Activated naive CD4-positive, alpha-beta T cell treated with anti-CD3 and anti-CD28 coated beads, Interleukin-2, amount 50 U/mL, for 16 hours (primary cell): ENCODE data around the gene DLG1.
"Not testable (repeated sequence)": the region's sequence is repeated elsewhere in the genome, so short reads cannot be mapped to it uniquely, and the experiment has no call there.

Source experiments
- DNase-seq: peaks from one replicate; pipeline ENCODE4 v3.0.0-alpha.2; 2020

Gene DLG1

DNA sequence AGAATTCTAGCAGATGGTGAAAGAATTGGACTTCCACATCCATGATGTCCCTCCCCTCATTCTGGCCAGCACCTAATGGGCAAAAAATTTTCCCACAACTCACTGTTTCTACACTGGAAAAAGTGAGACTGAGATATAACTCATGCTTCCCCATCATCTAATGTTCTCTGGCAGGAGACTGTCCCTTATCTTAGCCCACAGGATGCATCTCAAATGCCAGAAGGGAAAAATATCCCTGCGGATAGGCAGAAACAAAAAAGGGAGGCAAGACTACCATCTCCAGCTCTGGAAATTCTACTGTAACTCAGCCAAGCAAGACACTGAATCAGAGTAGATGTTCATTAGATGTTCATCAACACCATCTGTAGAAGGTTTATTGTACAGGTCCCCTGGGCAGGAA lies 58.6 kb downstream of the DLG1 start:
- no peak for DNase-seq

DNA sequence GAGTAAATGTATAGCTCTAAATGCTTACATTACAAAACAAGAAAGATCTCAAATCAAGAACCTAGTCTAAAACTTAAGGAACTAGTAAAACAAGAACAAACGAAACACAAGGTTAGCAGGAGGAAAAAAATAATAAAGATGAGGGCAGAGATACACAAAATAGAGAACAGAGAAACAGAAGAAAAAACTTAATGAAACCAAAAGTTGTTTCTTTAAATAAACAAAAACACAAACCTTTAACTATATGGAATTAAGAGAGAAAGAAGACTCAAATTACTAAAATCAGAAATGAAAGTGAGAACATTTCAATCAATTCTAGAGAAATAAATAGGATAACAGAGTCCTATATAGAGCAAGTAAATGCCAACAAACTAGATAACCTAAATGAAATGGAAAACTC lies 59.6 kb downstream of the DLG1 start:
- DNase-seq: no peak

GRCh38 chr3:197237897-197238296 lies 60.5 kb downstream of the DLG1 start:
- no peak for DNase-seq

- DNase-seq: no peak
Observed at GRCh38 chr3:197236362-197236761, 62.0 kb downstream of the DLG1 start.

- no peak for DNase-seq
Observed at GRCh38 chr3:197234947-197235914, 63.2 kb downstream of the DLG1 start.

DNA sequence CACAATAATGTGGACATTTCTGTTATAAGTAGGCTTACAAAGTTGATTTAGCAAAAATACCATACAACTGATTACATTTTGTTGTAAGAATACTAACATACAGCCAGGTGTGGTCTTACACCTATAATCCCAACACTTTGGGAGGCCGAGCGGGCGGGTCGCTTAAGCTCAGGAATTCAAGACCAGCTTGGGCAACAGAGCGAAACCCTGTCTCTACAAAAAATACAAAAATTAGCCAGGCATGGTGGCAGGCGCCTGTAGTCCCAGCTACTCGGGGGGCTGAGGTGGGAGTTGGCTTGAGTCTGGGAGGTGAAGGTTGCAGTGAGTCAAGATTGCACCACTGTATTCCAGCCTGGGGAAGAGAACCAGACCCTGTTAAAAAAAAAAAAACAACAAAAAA lies 67.1 kb downstream of the DLG1 start:
- no peak for DNase-seq

- DNase-seq: no peak
Observed at GRCh38 chr3:197229836-197230235, 68.6 kb downstream of the DLG1 start.

DNA sequence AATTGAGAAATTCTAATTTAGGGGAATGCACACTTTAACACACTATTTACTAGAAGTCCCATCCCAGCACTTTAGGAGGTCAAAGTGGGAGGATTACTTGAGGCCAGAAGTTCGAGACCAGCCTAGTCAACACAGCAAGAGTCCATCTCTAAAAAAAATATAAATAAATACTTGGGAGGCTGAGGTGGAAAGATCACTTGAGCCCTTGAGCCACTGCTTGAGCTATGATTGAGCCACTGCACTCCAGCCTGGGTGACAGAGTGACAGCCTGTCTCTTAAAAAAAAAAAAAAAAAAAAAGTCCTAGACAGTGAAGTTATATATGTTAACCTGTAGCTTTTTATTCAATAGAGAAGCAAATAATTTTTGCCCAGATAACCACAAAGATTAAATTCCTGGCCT lies 69.2 kb downstream of the DLG1 start:
- DNase-seq: no peak

DNA sequence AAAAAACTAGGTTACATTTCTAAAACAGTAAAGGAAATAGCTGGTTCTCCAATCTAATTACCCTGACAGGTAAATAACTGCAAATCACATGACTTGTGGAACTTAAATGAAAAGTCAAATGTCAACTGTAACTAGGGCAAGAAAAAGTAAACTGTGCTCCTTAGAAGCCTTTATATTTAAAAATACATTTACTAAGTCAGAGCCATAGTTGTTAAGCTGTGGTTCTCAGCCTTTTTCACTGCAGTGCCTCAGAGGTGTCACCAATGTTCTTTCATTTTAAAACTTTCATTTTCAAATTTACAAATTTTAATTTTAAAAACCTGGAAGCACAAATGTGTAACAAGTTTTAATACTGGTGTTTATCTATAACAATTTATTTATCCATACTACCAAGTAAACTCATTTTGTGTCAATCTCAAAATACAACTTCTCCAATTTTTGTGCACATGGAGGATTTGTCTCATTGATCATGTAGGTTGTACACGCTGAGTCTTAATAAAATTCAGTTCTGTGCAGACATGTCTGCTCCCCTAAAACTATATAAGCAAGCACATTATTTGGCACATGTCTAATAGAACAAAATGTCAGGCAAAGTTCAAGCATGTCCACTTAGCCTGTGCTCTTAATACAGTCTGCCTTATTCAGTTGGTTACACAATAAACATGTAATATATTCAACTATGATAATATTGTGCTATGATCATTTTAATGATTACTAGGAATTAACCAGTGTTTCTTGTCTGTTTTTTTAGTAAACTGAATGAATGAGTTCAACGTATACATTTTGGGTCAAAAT lies 70.4 kb downstream of the DLG1 start:
- no peak for DNase-seq

DNA sequence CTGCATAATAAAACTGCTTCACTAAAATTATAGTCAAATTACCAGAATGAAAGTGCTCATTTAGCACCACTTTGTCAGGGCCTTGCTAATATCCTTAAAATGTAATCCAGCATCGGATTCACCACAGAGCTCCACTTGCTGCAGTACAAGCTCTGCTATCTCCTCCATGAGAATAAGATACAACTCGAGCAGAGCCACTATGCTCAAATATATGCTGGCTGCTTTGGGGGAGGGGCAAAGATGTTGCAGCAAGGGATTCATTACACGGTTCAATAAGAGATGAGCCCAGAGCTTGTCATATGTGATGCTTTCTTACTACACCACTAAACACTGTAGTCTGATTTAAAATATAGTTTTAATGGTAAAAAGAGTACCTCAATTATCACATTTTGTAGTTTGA lies 72.2 kb downstream of the DLG1 start:
- DNase-seq: no peak

- DNase-seq: no peak
Observed at GRCh38 chr3:197225579-197225978, 72.8 kb downstream of the DLG1 start.

- DNase-seq: no peak
Observed at GRCh38 chr3:197224034-197224444, 74.4 kb downstream of the DLG1 start.

- DNase-seq: no peak
Observed at GRCh38 chr3:197222937-197223370, 75.5 kb downstream of the DLG1 start.

DNA sequence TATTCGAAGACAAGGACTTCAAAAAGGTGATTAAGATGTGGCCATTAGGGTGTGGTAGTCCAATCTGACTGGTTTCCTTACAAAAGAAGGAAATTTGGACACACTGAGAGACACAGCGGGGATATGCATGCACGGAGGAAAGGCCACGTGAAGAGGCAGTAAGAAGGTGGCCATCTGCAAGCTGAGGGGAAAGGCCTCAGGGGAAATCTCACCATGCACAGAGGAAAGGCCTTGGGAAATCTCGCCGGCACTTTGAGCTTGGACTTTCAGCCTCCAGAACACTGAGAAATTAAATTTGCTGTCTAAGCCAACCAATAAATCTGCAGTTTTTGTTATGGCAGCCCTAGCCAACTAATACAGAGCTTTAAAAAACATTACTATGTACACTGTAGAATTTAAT lies 78.8 kb downstream of the DLG1 start:
- DNase-seq: no peak

GRCh38 chr3:197218210-197218609 lies 80.2 kb downstream of the DLG1 start:
- no peak for DNase-seq

- no peak for DNase-seq
Observed at GRCh38 chr3:197216914-197217313, 81.5 kb downstream of the DLG1 start.

- DNase-seq: no peak
Observed at GRCh38 chr3:197216169-197216860, 82.1 kb downstream of the DLG1 start.

GRCh38 chr3:197212290-197212689 lies 86.1 kb downstream of the DLG1 start:
- no peak for DNase-seq

- DNase-seq: not testable (repeated sequence)
Observed at GRCh38 chr3:197211698-197212097, 86.7 kb downstream of the DLG1 start.

DNA sequence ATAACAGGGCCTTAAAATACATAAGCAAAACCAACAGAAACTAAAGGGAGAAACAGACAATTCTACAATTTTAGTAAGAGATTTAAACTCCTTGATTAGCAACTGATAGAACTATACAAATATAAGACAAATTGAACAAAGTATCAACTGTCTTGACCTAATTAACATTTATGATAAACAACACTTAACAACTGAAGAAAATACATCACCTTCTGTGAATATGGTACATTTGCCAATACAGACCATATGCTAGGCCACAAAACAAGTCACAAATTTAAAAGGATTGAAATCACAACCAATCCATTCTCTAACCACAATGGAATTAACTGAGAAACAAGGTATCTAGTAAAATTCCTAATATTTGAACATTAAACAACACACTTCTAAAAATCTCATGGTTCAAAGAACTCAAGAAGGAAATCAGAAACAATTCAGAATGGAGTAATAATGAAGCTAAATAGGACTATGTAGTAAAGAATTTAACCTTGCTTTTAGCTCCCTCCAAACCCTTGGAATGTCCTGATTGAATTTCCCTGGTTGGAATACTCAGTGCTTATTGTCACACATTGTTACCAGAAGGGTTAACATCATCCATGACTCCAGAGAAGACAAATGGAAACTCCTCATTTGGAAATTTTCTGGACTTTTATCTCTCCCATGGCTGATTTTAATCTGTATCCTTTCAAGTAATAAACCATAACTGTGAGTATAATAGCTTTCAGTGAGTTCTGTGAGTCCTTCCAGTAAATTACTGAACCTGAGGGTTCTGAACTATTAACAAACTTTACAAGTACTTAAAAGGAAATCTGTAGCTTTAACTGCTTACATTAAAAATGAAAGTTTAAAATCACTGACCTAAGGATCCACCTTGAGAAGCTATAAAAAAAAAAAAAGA lies 88.8 kb downstream of the DLG1 start:
- DNase-seq: no peak

GRCh38 chr3:197206913-197207312 lies 91.5 kb downstream of the DLG1 start:
- DNase-seq: no peak

DNA sequence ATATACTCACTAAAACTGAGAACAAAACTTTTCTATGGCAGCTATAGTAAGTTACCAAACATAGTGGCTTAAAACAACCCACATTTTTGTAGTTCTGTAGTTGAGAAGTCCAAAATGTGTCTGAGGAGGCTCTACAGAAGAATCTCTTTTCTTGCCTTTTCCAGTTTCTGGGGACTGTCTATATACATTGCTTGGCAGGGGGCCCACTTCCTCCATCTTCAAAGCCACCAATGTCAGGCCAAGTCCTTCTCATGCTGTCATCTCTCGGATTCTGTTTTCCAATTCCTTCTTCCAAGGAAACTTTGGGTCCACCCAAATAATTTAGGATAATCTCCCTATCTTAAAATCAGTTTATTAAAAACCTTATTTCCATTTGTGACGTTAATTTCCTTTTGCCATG lies 92.7 kb downstream of the DLG1 start:
- no peak for DNase-seq
